ENCODE results near the gene CAMK1G.

GRCh38 chr1:209594440-209594839 lies 10.9 kb downstream of the CAMK1G start:
- TF ChIP-seq TAF1 (IDR thresholded peaks at IDR 0.05; ENCODE audit: low read depth) (no peak), CTCF (IDR thresholded peaks at IDR 0.05; ENCODE audit: poor library complexity, severe bottlenecking) (no peak), RAD21 (conservative IDR thresholded peaks at IDR 0.05) (no peak), SMC3 (conservative IDR thresholded peaks at IDR 0.05; ENCODE audit: poor library complexity) (no peak), POLR2AphosphoS5 (IDR thresholded peaks at IDR 0.05) (no peak), EP300 (conservative IDR thresholded peaks at IDR 0.05; ENCODE audit: poor library complexity, severe bottlenecking) (no peak), EZH2 (IDR thresholded peaks at IDR 0.05; ENCODE audit: borderline replicate concordance, insufficient read depth, low read length, poor library complexity, severe bottlenecking) (no peak), MXI1 (conservative IDR thresholded peaks at IDR 0.05; ENCODE audit: poor library complexity, severe bottlenecking) (no peak)
- TF ChIP-seq, protein P1, sequence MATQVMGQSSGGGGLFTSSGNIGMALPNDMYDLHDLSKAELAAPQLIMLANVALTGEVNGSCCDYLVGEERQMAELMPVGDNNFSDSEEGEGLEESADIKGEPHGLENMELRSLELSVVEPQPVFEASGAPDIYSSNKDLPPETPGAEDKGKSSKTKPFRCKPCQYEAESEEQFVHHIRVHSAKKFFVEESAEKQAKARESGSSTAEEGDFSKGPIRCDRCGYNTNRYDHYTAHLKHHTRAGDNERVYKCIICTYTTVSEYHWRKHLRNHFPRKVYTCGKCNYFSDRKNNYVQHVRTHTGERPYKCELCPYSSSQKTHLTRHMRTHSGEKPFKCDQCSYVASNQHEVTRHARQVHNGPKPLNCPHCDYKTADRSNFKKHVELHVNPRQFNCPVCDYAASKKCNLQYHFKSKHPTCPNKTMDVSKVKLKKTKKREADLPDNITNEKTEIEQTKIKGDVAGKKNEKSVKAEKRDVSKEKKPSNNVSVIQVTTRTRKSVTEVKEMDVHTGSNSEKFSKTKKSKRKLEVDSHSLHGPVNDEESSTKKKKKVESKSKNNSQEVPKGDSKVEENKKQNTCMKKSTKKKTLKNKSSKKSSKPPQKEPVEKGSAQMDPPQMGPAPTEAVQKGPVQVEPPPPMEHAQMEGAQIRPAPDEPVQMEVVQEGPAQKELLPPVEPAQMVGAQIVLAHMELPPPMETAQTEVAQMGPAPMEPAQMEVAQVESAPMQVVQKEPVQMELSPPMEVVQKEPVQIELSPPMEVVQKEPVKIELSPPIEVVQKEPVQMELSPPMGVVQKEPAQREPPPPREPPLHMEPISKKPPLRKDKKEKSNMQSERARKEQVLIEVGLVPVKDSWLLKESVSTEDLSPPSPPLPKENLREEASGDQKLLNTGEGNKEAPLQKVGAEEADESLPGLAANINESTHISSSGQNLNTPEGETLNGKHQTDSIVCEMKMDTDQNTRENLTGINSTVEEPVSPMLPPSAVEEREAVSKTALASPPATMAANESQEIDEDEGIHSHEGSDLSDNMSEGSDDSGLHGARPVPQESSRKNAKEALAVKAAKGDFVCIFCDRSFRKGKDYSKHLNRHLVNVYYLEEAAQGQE (IDR thresholded peaks at IDR 0.05; ENCODE audit: borderline replicate concordance), result no peak
